ENCODE results near the gene ATG4B.
A peak's percentile ranks its signal among the peaks of the same experiment; 100 is the strongest.

ATG4B gene

GRCh38 chr2:241633561-241633960 lies 3.9 kb upstream of the ATG4B start:
- Histone ChIP-seq H3K36me3 (ENCODE audit: insufficient read depth, low read length) (peaks cover 42% of the 10 kb centered on the region), H3K4me3 (ENCODE audit: low read length) (no peak overlapping the region), H3K27me3 (ENCODE audit: control insufficient read depth, insufficient read depth, low read length) (no peaks in the 10 kb centered on the region), H3K9ac (ENCODE audit: low read depth, low read length) (no peak overlapping the region), H3K9me3 (replicated peaks; ENCODE audit: low read length) (no peaks in the 10 kb centered on the region), H3K4me2 (ENCODE audit: low read length) (no peak overlapping the region), H3K4me1 (ENCODE audit: control insufficient read depth, insufficient read depth, low read length) (peaks cover 18% of the 10 kb centered on the region)

- Histone ChIP-seq H3K4me2 (ENCODE audit: low read length) (peak overlapping the region; percentile 98), H3K27me3 (ENCODE audit: control insufficient read depth, insufficient read depth, low read length) (no peaks in the 10 kb centered on the region), H3K4me3 (ENCODE audit: low read length) (peak overlapping the region; percentile 100), H3K4me1 (ENCODE audit: control insufficient read depth, insufficient read depth, low read length) (peaks cover 22% of the 10 kb centered on the region), H3K9me3 (replicated peaks; ENCODE audit: low read length) (no peaks in the 10 kb centered on the region), H3K9ac (ENCODE audit: low read depth, low read length) (peak overlapping the region; percentile 100), H3K36me3 (ENCODE audit: insufficient read depth, low read length) (peaks cover 40% of the 10 kb centered on the region)
Observed at GRCh38 chr2:241635756-241636155, 1.7 kb upstream of the ATG4B start.

- Histone ChIP-seq H3K4me1 (ENCODE audit: control insufficient read depth, insufficient read depth, low read length) (peaks cover 22% of the 10 kb centered on the region), H3K36me3 (ENCODE audit: insufficient read depth, low read length) (peaks cover 34% of the 10 kb centered on the region), H3K4me3 (ENCODE audit: low read length) (peak overlapping the region; percentile 100)
Observed at GRCh38 chr2:241636182-241637017, 1.1 kb upstream of the ATG4B start.

GRCh38 chr2:241637795-241638660 lies 535 bp downstream of the ATG4B start:
- Histone ChIP-seq H3K36me3 (ENCODE audit: insufficient read depth, low read length) (peaks cover 20% of the 10 kb centered on the region), H3K27me3 (ENCODE audit: control insufficient read depth, insufficient read depth, low read length) (no peaks in the 10 kb centered on the region), H3K9me3 (replicated peaks; ENCODE audit: low read length) (no peaks in the 10 kb centered on the region), H3K9ac (ENCODE audit: low read depth, low read length) (peak overlapping the region; percentile 100), H3K4me3 (ENCODE audit: low read length) (peak overlapping the region; percentile 100), H3K4me1 (ENCODE audit: control insufficient read depth, insufficient read depth, low read length) (peaks cover 22% of the 10 kb centered on the region), H3K4me2 (ENCODE audit: low read length) (peak overlapping the region; percentile 98)

More at GRCh38 chr2:241636182-241637017, 1.1 kb upstream of the ATG4B start:
- H3K27me3 ChIP-seq (ENCODE audit: control insufficient read depth, insufficient read depth, low read length) = no peaks in the 10 kb centered on the region
- peak overlapping the region; percentile 98 for H3K4me2 ChIP-seq (ENCODE audit: low read length)
- H3K9me3 ChIP-seq (replicated peaks; ENCODE audit: low read length) = no peaks in the 10 kb centered on the region
- peak overlapping the region; percentile 100 for H3K9ac ChIP-seq (ENCODE audit: low read depth, low read length)

GRCh38 chr2:241638940-241639339 lies 1.4 kb downstream of the ATG4B start:
- Histone ChIP-seq H3K9ac (ENCODE audit: low read depth, low read length) (no peak overlapping the region), H3K4me1 (ENCODE audit: control insufficient read depth, insufficient read depth, low read length) (peaks cover 22% of the 10 kb centered on the region), H3K9me3 (replicated peaks; ENCODE audit: low read length) (no peaks in the 10 kb centered on the region), H3K4me3 (ENCODE audit: low read length) (peak overlapping the region; percentile 100), H3K27me3 (ENCODE audit: control insufficient read depth, insufficient read depth, low read length) (no peaks in the 10 kb centered on the region), H3K36me3 (ENCODE audit: insufficient read depth, low read length) (peaks cover 13% of the 10 kb centered on the region), H3K4me2 (ENCODE audit: low read length) (peak overlapping the region; percentile 98)

- Histone ChIP-seq H3K9me3 (replicated peaks; ENCODE audit: low read length) (no peaks in the 10 kb centered on the region), H3K4me3 (ENCODE audit: low read length) (peak overlapping the region; percentile 100), H3K4me1 (ENCODE audit: control insufficient read depth, insufficient read depth, low read length) (peaks cover 22% of the 10 kb centered on the region), H3K4me2 (ENCODE audit: low read length) (peak overlapping the region; percentile 98), H3K36me3 (ENCODE audit: insufficient read depth, low read length) (peaks cover 10% of the 10 kb centered on the region), H3K9ac (ENCODE audit: low read depth, low read length) (no peak overlapping the region), H3K27me3 (ENCODE audit: control insufficient read depth, insufficient read depth, low read length) (no peaks in the 10 kb centered on the region)
Observed at GRCh38 chr2:241639385-241639784, 1.9 kb downstream of the ATG4B start.

- Histone ChIP-seq H3K27me3 (ENCODE audit: control insufficient read depth, insufficient read depth, low read length) (no peaks in the 10 kb centered on the region), H3K9ac (ENCODE audit: low read depth, low read length) (no peak overlapping the region), H3K4me2 (ENCODE audit: low read length) (no peak overlapping the region), H3K9me3 (replicated peaks; ENCODE audit: low read length) (no peaks in the 10 kb centered on the region), H3K4me3 (ENCODE audit: low read length) (no peak overlapping the region), H3K36me3 (ENCODE audit: insufficient read depth, low read length) (peaks cover 4% of the 10 kb centered on the region), H3K4me1 (ENCODE audit: control insufficient read depth, insufficient read depth, low read length) (peaks cover 15% of the 10 kb centered on the region)
Observed at GRCh38 chr2:241640165-241640795, 2.8 kb downstream of the ATG4B start.

GRCh38 chr2:241641631-241642030 lies 4.1 kb downstream of the ATG4B start:
- Histone ChIP-seq H3K4me2 (ENCODE audit: low read length) (no peak overlapping the region), H3K36me3 (ENCODE audit: insufficient read depth, low read length) (peaks cover 7% of the 10 kb centered on the region), H3K9me3 (replicated peaks; ENCODE audit: low read length) (no peaks in the 10 kb centered on the region), H3K4me1 (ENCODE audit: control insufficient read depth, insufficient read depth, low read length) (peaks cover 11% of the 10 kb centered on the region), H3K27me3 (ENCODE audit: control insufficient read depth, insufficient read depth, low read length) (no peaks in the 10 kb centered on the region), H3K9ac (ENCODE audit: low read depth, low read length) (no peak overlapping the region), H3K4me3 (ENCODE audit: low read length) (no peak overlapping the region)

GRCh38 chr2:241645056-241645914 lies 7.8 kb downstream of the ATG4B start:
- Histone ChIP-seq H3K4me3 (ENCODE audit: low read length) (no peak overlapping the region), H3K4me1 (ENCODE audit: control insufficient read depth, insufficient read depth, low read length) (peaks cover 7% of the 10 kb centered on the region), H3K36me3 (ENCODE audit: insufficient read depth, low read length) (peaks cover 3% of the 10 kb centered on the region), H3K9ac (ENCODE audit: low read depth, low read length) (no peak overlapping the region), H3K27me3 (ENCODE audit: control insufficient read depth, insufficient read depth, low read length) (no peaks in the 10 kb centered on the region), H3K9me3 (replicated peaks; ENCODE audit: low read length) (no peaks in the 10 kb centered on the region), H3K4me2 (ENCODE audit: low read length) (no peak overlapping the region)

- Histone ChIP-seq H3K9ac (ENCODE audit: low read depth, low read length) (no peak overlapping the region), H3K27me3 (ENCODE audit: control insufficient read depth, insufficient read depth, low read length) (no peaks in the 10 kb centered on the region), H3K9me3 (replicated peaks; ENCODE audit: low read length) (no peaks in the 10 kb centered on the region), H3K4me1 (ENCODE audit: control insufficient read depth, insufficient read depth, low read length) (peaks cover 7% of the 10 kb centered on the region), H3K4me2 (ENCODE audit: low read length) (no peak overlapping the region), H3K36me3 (ENCODE audit: insufficient read depth, low read length) (peaks cover 6% of the 10 kb centered on the region), H3K4me3 (ENCODE audit: low read length) (no peak overlapping the region)
Observed at GRCh38 chr2:241645915-241646645, 8.6 kb downstream of the ATG4B start.
